Measurements from ENCODE around the gene PYCR2.
"Not testable (repeated sequence)": the region's sequence is repeated elsewhere in the genome, so short reads cannot be mapped to it uniquely, and the experiment has no call there.

DNA sequence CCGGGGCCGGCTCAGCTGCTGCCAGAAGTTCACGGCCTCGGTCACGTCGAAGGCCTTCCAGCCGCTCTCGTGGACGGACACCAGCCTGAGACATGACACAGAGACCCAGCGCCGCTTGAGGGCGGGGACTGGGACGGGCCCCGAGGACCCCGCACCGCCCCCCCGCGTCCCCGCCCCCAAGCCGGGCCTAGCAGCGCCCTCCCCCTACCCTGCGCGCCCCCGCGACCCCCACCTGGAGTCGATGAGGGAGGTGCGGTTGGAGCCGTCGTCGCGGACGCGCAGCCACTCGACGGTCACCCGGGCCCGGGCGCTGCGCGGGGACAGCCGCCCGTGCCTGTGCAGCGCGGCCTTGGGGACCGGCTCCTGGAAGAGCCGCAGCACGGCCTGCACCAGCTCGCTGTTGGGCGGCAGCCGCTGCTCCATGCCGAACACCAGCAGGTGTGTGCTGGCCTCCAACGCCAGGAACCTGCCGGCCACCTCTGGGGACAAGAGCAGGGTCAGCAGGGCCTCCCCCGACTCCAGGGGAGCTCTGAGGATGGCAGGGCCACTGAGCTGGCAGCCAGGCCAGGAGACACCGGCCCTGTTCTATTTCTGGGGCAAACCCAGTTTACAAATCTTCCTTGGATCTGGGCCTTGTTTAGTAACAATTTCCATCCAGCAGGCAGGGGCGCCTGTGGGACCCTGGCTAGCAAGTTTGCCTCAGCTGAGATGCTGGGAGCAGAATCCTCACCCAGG, 36.3 kb downstream of the PYCR2 start:
- TF ChIP-seq, protein P1, sequence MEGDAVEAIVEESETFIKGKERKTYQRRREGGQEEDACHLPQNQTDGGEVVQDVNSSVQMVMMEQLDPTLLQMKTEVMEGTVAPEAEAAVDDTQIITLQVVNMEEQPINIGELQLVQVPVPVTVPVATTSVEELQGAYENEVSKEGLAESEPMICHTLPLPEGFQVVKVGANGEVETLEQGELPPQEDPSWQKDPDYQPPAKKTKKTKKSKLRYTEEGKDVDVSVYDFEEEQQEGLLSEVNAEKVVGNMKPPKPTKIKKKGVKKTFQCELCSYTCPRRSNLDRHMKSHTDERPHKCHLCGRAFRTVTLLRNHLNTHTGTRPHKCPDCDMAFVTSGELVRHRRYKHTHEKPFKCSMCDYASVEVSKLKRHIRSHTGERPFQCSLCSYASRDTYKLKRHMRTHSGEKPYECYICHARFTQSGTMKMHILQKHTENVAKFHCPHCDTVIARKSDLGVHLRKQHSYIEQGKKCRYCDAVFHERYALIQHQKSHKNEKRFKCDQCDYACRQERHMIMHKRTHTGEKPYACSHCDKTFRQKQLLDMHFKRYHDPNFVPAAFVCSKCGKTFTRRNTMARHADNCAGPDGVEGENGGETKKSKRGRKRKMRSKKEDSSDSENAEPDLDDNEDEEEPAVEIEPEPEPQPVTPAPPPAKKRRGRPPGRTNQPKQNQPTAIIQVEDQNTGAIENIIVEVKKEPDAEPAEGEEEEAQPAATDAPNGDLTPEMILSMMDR (IDR thresholded peaks at IDR 0.05), result not testable (repeated sequence)
- not testable (repeated sequence) for TF ChIP-seq POLR2A (IDR thresholded peaks at IDR 0.05)
